Uterus (tissue), 2 donors: Measurements from ENCODE around the gene PCDHB10.

Source experiments
- CTCF ChIP-seq, 4 experiments: fragments of 200-600 bp in 2 of 4; fragments of 450-650 bp in 2 of 4; sonication (generic) in 2 of 4; IDR thresholded peaks; one replicate each; pipeline ENCODE4 v1.5.1; 2016 to 2019; ENCODE audit warnings: antibody characterized with exemption in 4 of 4, mild to moderate bottlenecking in 2 of 4, moderate library complexity in 1 of 4
- POLR2A ChIP-seq, 2 donors: fragments of 450-650 bp; IDR thresholded peaks; one replicate each; pipeline ENCODE4 v1.6.1; 2016; ENCODE audit warnings: antibody characterized with exemption in 2 of 2, mild to moderate bottlenecking in 1 of 2, moderate library complexity in 1 of 2

- no peak for TF ChIP-seq CTCF (IDR thresholded peaks at IDR 0.05)
- TF ChIP-seq POLR2A (IDR thresholded peaks at IDR 0.05), result no peak
Observed at GRCh38 chr5:141199359-141200235, 7.4 kb downstream of the PCDHB10 start, which contains the start of gene PCDHB11.
